K562 (cell line): ENCODE data around the gene TSC22D1. TPM values are rescaled to one million over a fixed set of nuclear protein-coding genes. Genes with fewer than 3 reads are reported as not detected.

ENCODE experiments used
- ATAC-seq: fragments of 200-7000 bp; cut with Tn5 transposase; 3 replicates; pipeline ENCODE4 v1.9.1; 2020; ENCODE audit warnings: moderate library complexity
- BruUV-seq: library from RNA; stranded (reverse); fragments of 400-500 nt; replicated peaks from 2 replicates; lab custom pipeline; 2021; lab: Mats Ljungman, UMichigan
- CTCF ChIA-PET: fragments of 300-600 bp; formaldehyde crosslinking; extraction: SDS; loops from one replicate; lab custom pipeline; 2021; ENCODE audit warnings: low intra/inter-chr PET ratio; lab: Yijun Ruan, JAX
- POLR2A ChIA-PET: fragments of 300-600, 350-650 bp; sonication (Branson Sonifier 250); formaldehyde crosslinking; extraction: SDS; loops from one replicate; lab custom pipeline; 2021; ENCODE audit warnings: antibody characterized with exemption, inconsistent platforms; lab: Yijun Ruan, JAX
- DNase-seq, 4 experiments: peaks; one replicate each; pipeline versions ENCODE4 v3.0.0 to v3.0.0-alpha.2; 2011 to 2018; ENCODE audit warnings: low spot score in 3 of 4, mixed read lengths in 3 of 4; ENCODE audit errors: extremely low read depth in 1 of 4
- FAIRE-seq: peaks from 2 replicates; lab custom pipeline; 2011; peaks lifted over from hg19 to GRCh38; lab: Jason Lieb, UNC
- H2AFZ ChIP-seq: 2 replicates; pipeline ENCODE4 v1.6.0; 2011; ENCODE audit warnings: low read depth, low read length, control low read depth, inconsistent platforms
- H3K27ac ChIP-seq: fragments of 200-600 bp; 3 replicates; pipeline ENCODE4 v1.8.0; 2011; ENCODE audit warnings: low read depth, mild to moderate bottlenecking, control low read depth, inconsistent platforms, low read length, moderate library complexity, mixed read lengths; ENCODE audit errors: extremely low read depth
- H3K27me3 ChIP-seq, 2 experiments: fragments of 300-600 bp in 1 of 2; 2 replicates in 1 of 2; 3 replicates in 1 of 2; pipeline versions ENCODE4 v1.6.0 to v1.8.0; 2011; ENCODE audit warnings: inconsistent platforms in 2 of 2, low read length in 2 of 2, mild to moderate bottlenecking in 1 of 2, mixed read lengths in 1 of 2, moderate library complexity in 1 of 2; ENCODE audit not compliant: control insufficient read depth in 2 of 2, insufficient read depth in 2 of 2
- H3K36me3 ChIP-seq: fragments of 300-600 bp; 3 replicates; pipeline ENCODE4 v1.8.0; 2011; ENCODE audit warnings: mild to moderate bottlenecking, low read length, inconsistent platforms; ENCODE audit not compliant: control insufficient read depth, insufficient read depth
- H3K4me1 ChIP-seq, 2 experiments: fragments of 200-600 bp in 1 of 2; replicated peaks in 1 of 2; 2 replicates in 1 of 2; 3 replicates in 1 of 2; pipeline versions ENCODE4 v1.5.1 to v1.8.0; 2011; ENCODE audit warnings: inconsistent platforms in 2 of 2, low read length in 2 of 2, mild to moderate bottlenecking in 1 of 2, mixed read lengths in 1 of 2, moderate library complexity in 1 of 2; ENCODE audit not compliant: control insufficient read depth in 2 of 2, insufficient read depth in 2 of 2
- H3K4me2 ChIP-seq: 2 replicates; pipeline ENCODE4 v1.6.1; 2011; ENCODE audit warnings: low read length, control low read depth, inconsistent platforms, mixed read lengths; ENCODE audit not compliant: insufficient read depth
- H3K4me3 ChIP-seq: fragments of 200-600 bp; sonication (generic), shearing (Covaris generic); 2 replicates; pipeline ENCODE4 v1.5.1; 2016; ENCODE audit warnings: control low read depth, inconsistent platforms
- H3K79me2 ChIP-seq: fragments of 200-600 bp; 3 replicates; pipeline ENCODE4 v1.8.0; 2011; ENCODE audit warnings: low read length, inconsistent platforms; ENCODE audit not compliant: control insufficient read depth, insufficient read depth
- H3K9ac ChIP-seq, 2 experiments: 2 replicates each; pipeline versions ENCODE4 v1.6.0 to v1.6.1; 2011; ENCODE audit warnings: low read depth in 2 of 2, low read length in 2 of 2, control low read depth in 1 of 2, inconsistent platforms in 1 of 2, mild to moderate bottlenecking in 1 of 2, mixed read lengths in 1 of 2; ENCODE audit not compliant: insufficient read depth in 1 of 2
- H3K9me1 ChIP-seq: one replicate; pipeline ENCODE4 v1.6.0; 2011; ENCODE audit warnings: inconsistent platforms, mild to moderate bottlenecking, low read length, moderate library complexity; ENCODE audit not compliant: control insufficient read depth, insufficient read depth
- H3K9me3 ChIP-seq: replicated peaks from 2 replicates; pipeline ENCODE4 v1.5.1; 2011; ENCODE audit warnings: low read depth, low read length, inconsistent platforms; ENCODE audit not compliant: control insufficient read depth, insufficient read depth
- H4K20me1 ChIP-seq: replicated peaks from 2 replicates; pipeline ENCODE4 v1.6.1; 2011; ENCODE audit warnings: low read length, inconsistent platforms, mixed read lengths; ENCODE audit not compliant: control insufficient read depth, insufficient read depth
- ARNT ChIP-seq, 2 experiments: fragments of 450-650 bp; IDR thresholded peaks; 2 replicates each; pipeline ENCODE4 v1.6.1; 2016; ENCODE audit warnings: mild to moderate bottlenecking in 1 of 2
- CXXC5 ChIP-seq: fragments of 250-450 bp; sonication (Bioruptor Pico); IDR thresholded peaks from 2 replicates; pipeline ENCODE4 v1.8.0; 2022; ENCODE audit warnings: inconsistent platforms, mild to moderate bottlenecking, moderate library complexity
- ELF4 ChIP-seq: fragments of 450-650 bp; formaldehyde crosslinking; IDR thresholded peaks from 2 replicates; pipeline ENCODE4 v1.4.0; 2022; ENCODE audit warnings: missing genetic modification characterization
- HDAC1 ChIP-seq, 2 experiments: fragments of 450-650 bp; IDR thresholded peaks; 2 replicates each; pipeline ENCODE4 v1.6.1; 2016 to 2017; ENCODE audit warnings: inconsistent platforms in 1 of 2, mild to moderate bottlenecking in 1 of 2, moderate library complexity in 1 of 2
- MAFF ChIP-seq: IDR thresholded peaks from 2 replicates; pipeline ENCODE4 v1.6.1; 2012; ENCODE audit warnings: low read length, improper control_type of control experiment
- MAZ ChIP-seq, 2 experiments: fragments of 450-650 bp in 1 of 2; sonication (generic) in 1 of 2; formaldehyde crosslinking; IDR thresholded peaks in 1 of 2; conservative IDR thresholded peaks in 1 of 2; 2 replicates each; pipeline versions ENCODE4 v1.4.0 to v1.5.0; 2020; ENCODE audit warnings: mild to moderate bottlenecking in 1 of 2, missing genetic modification reagents in 1 of 2
- MCM2 ChIP-seq: fragments of 450-650 bp; IDR thresholded peaks from 2 replicates; pipeline ENCODE4 v1.6.1; 2017; ENCODE audit warnings: low read depth, mild to moderate bottlenecking
- MYC ChIP-seq, 2 experiments: fragments of 250-450 bp in 1 of 2; sonication (Bioruptor Pico) in 1 of 2; IDR thresholded peaks; 2 replicates each; pipeline versions ENCODE4 v1.5.1 to v1.6.1; 2012 to 2021; ENCODE audit warnings: low read depth in 2 of 2, borderline replicate concordance in 1 of 2, improper control_type of control experiment in 1 of 2, low read length in 1 of 2, mild to moderate bottlenecking in 1 of 2, moderate library complexity in 1 of 2
- MYNN ChIP-seq, 2 experiments: sonication (generic); formaldehyde crosslinking in 1 of 2; IDR thresholded peaks; 2 replicates each; pipeline versions ENCODE4 v1.5.0 to v1.6.1; 2016 to 2020; ENCODE audit warnings: antibody characterized with exemption in 1 of 2, missing genetic modification reagents in 1 of 2
- NCOR1 ChIP-seq: fragments of 450-650 bp; IDR thresholded peaks from 2 replicates; pipeline ENCODE4 v1.6.1; 2016; ENCODE audit warnings: mild to moderate bottlenecking, moderate library complexity
- NFIC ChIP-seq: fragments of 450-650 bp; IDR thresholded peaks from 2 replicates; pipeline ENCODE4 v1.6.1; 2017; ENCODE audit warnings: mild to moderate bottlenecking, inconsistent platforms
- SMARCC2 ChIP-seq: fragments of 450-650 bp; IDR thresholded peaks from 2 replicates; pipeline ENCODE4 v1.6.1; 2017; ENCODE audit warnings: antibody characterized with exemption, moderate library complexity, mild to moderate bottlenecking, low read depth
- SOX6 ChIP-seq: fragments of 450-650 bp; IDR thresholded peaks from 2 replicates; pipeline ENCODE4 v1.6.1; 2014; ENCODE audit warnings: mild to moderate bottlenecking
- STAT5A ChIP-seq: IDR thresholded peaks from 2 replicates; pipeline ENCODE4 v1.6.1; 2012; ENCODE audit warnings: low read length, inconsistent platforms, borderline replicate concordance
- TAF7 ChIP-seq: fragments of 450-650 bp; IDR thresholded peaks from 2 replicates; pipeline ENCODE4 v1.6.1; 2016; ENCODE audit warnings: missing genetic modification characterization, missing compliant biosample characterization
- TRIM24 ChIP-seq, 2 experiments: fragments of 450-650 bp; IDR thresholded peaks; 2 replicates each; pipeline ENCODE4 v1.6.1; 2016
- YY1 ChIP-seq, 3 experiments: IDR thresholded peaks; 2 replicates each; pipeline ENCODE4 v1.6.1; 2011; ENCODE audit warnings: low read length in 2 of 3, mild to moderate bottlenecking in 2 of 3, moderate library complexity in 2 of 3, borderline replicate concordance in 1 of 3, control low read depth in 1 of 3, low read depth in 1 of 3; ENCODE audit not compliant: insufficient read depth in 3 of 3, insufficient replicate concordance in 2 of 3, control insufficient read depth in 1 of 3, insufficient read length in 1 of 3; ENCODE audit errors: extremely low read depth in 1 of 3
- ZNF124 ChIP-seq: sonication (generic); formaldehyde crosslinking; IDR thresholded peaks from 2 replicates; pipeline ENCODE4 v1.8.1; 2022; ENCODE audit warnings: missing genetic modification reagents
- ZNF175 ChIP-seq: fragments of 200-800 bp; sonication (Bioruptor generic); IDR thresholded peaks from 2 replicates; pipeline ENCODE4 v1.6.1; 2016; ENCODE audit warnings: low read depth, mild to moderate bottlenecking, missing genetic modification characterization, missing compliant biosample characterization
- WGBS: fragments of 100-300 bp; shearing (Covaris generic); methylation state at CpG from one replicate; pipeline ENCODE4 v1.1.6; 2016; ENCODE audit warnings: low coverage, mixed read lengths; ENCODE audit not compliant: insufficient coverage; ENCODE audit errors: missing lambda C conversion rate; 5-methylcytosine and 5-hydroxymethylcytosine counted together
- in situ Hi-C: fragments of 300-500 bp; cut with MboI; formaldehyde crosslinking; loops from 4 replicates; pipeline ENCODE4 v1.15.0; 2018; ENCODE audit warnings: inconsistent platforms, mixed read lengths
- intact Hi-C: fragments of 100-400 bp; cut with micrococcal nuclease; formaldehyde crosslinking; loops from 2 replicates; pipeline ENCODE4 v1.14.2; 2022
- polyA plus RNA-seq, 8 experiments: library from polyadenylated mRNA; depleted of rRNA in 4 of 8; stranded (reverse) in 5 of 8; unstranded in 3 of 8; fragments of >200 nt; fragmentation: Nextera tagmentation in 2 of 8; fragmentation: Illumina TruSeq in 1 of 8; extraction: Ambion mirVana in 2 of 8; extraction: Trizol in 1 of 8; gene quantifications; 2 replicates each; pipeline versions ENCODE4 v1.2.1 to v1.2.3, GENCODE V29; 2011 to 2014; ENCODE audit warnings: inconsistent platforms in 1 of 8, missing spikeins in 1 of 8
- total RNA-seq, 7 experiments: library from RNA; depleted of rRNA in 6 of 7; stranded (reverse); fragments of >200 nt in 6 of 7; fragmentation: Illumina TruSeq in 2 of 7; extraction: Trizol in 2 of 7; gene quantifications; 2 replicates each; pipeline versions ENCODE4 v1.2.1 to v1.2.3, GENCODE V29; 2011 to 2021; ENCODE audit warnings: low replicate concordance in 1 of 7
- TF ChIP-seq, protein P1 (sequence below): fragments of 250-450 bp; sonication (Bioruptor Pico); IDR thresholded peaks from 2 replicates; pipeline ENCODE4 v1.8.0; 2022; ENCODE audit warnings: inconsistent platforms, mild to moderate bottlenecking, moderate library complexity, borderline replicate concordance

TSC22D1 gene
- total and polyA plus RNA-seq, 9 of the 15 experiments (the other 6 are each of a cell fraction or from before 2014, with no cell fraction given): 2.6 to 19.8 (median 8.4) TPM

DNA sequence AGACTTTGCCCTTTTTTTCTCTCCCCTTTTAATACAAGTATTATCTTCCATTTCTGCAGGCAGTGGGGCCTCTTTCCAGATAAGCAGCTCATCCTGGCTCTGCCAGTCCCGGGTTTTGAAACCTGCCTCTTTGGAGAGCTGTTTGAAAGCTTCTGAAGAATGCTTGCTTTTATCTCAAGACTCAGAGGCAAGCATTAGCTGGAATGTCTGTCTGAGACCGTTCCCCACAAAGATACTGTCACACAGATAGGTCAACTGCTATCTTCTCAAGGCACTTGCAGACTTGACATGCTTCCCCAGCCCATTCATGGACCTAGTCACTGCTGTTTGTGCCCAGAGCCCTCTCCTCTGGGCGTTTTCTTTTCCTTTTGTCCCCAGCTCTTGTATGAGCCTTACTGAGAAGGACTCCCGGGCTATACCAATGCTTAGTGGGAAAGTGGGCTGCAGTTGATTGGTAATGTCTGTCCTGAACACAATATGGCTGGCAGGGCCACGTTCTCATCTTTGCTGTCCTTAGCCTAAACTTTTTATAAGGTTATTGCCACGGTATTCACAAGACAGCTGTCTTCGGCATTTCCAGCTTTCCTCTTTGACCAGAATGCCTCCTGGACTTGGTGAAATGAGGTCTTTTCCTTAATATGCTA lies 189.1 kb downstream of the TSC22D1 start:
- Histone ChIP-seq H3K4me1 (peaks cover 28 to 49% of the 10 kb centered on the region in 2 experiments; a peak in 4 of 5 replicates), H3K9ac (peak overlapping the region in 1 of 2 experiments; percentile 35; a peak in 2 of 4 replicates), H3K4me3 (no peak overlapping the region), H3K36me3 (no peaks in the 10 kb centered on the region), H3K27ac (peak overlapping the region; percentile 72), H3K79me2 (no peaks in the 10 kb centered on the region), H3K9me3 (no peaks in the 10 kb centered on the region), H3K9me1 (no peaks in the 10 kb centered on the region), H4K20me1 (no peaks in the 10 kb centered on the region), H3K27me3 (no peaks in the 10 kb centered on the region), H2AFZ (peak overlapping the region; percentile 69), H3K4me2 (peak overlapping the region; percentile 60)
- BruUV-seq: no TSS peak
- CTCF ChIA-PET: no interaction called here
- in situ Hi-C loops: no loop called here
- intact Hi-C loops: loop anchor here (1.0 to 5.0 kb wide), 2 partner anchors 50 to 145 kb away; no protein-coding TSS in a partner anchor
- ATAC-seq: peak; percentile 86
- FAIRE-seq: peak; percentile 99
- DNase-seq: peak; percentile 30 to 89 (median 48)
- 0% methylated on average over 6 of the region's 7 CpGs for WGBS
- POLR2A ChIA-PET: interaction anchor here (0.6 to 1.0 kb wide), 4 partner anchors 12 to 48 kb away, joined by 3 read pairs; no protein-coding TSS in a partner anchor
- TF ChIP-seq HDAC1 (IDR thresholded peaks at IDR 0.05) (peak in 1 of 2 experiments; percentile 59; a peak in 1 of 4 replicates), CXXC5 (CRISPR knock-in tag) (peak; percentile 47; the same call in 1 of the 2 replicates), MCM2 (no peak), ELF4 (no peak; the same call in 1 of the 2 replicates), MAZ (CRISPR knock-in tag; conservative IDR thresholded peaks at IDR 0.05 in 1 of 2, IDR thresholded peaks at IDR 0.05 in 1 of 2) (0 out of 4 replicates have a peak, but pooled peaks of 1 of the 2 experiments have one; percentile 20), SMARCC2 (peak; percentile 57; the same call in 1 of the 2 replicates), ZNF124 (no peak), NFIC (peak; percentile 87), MYC (IDR thresholded peaks at IDR 0.05; ENCODE audit: low read depth, low read length) (peak; percentile 41; the same call in 1 of the 2 replicates), MYC (CRISPR knock-in tag; IDR thresholded peaks at IDR 0.05; ENCODE audit: borderline replicate concordance, low read depth) (no peak), ARNT (IDR thresholded peaks at IDR 0.05) (no peak; a peak in 1 of 4 replicates), TRIM24 (IDR thresholded peaks at IDR 0.05) (peak; percentile 73 to 82), MAFF (no peak), NCOR1 (peak; percentile 95), ZNF175 (CRISPR knock-in tag) (0 out of 2 replicates have a peak, but pooled peaks have one; percentile 30), TAF7 (tag) (no peak), STAT5A (peak; percentile 84), SOX6 (peak; percentile 79), MYNN (IDR thresholded peaks at IDR 0.05) (peak; percentile 66; the same call in 1 of the 2 replicates), MYNN (CRISPR knock-in tag; IDR thresholded peaks at IDR 0.05) (no peak), YY1 (IDR thresholded peaks at IDR 0.05; ENCODE audit: borderline replicate concordance in 1 of 3, control insufficient read depth in 1 of 3, extremely low read depth in 1 of 3, insufficient read depth in 3 of 3, insufficient read length in 1 of 3, insufficient replicate concordance in 2 of 3, low read depth in 1 of 3, low read length in 2 of 3) (peak in 1 of 3 experiments; percentile 74)
- TF ChIP-seq, protein P1, sequence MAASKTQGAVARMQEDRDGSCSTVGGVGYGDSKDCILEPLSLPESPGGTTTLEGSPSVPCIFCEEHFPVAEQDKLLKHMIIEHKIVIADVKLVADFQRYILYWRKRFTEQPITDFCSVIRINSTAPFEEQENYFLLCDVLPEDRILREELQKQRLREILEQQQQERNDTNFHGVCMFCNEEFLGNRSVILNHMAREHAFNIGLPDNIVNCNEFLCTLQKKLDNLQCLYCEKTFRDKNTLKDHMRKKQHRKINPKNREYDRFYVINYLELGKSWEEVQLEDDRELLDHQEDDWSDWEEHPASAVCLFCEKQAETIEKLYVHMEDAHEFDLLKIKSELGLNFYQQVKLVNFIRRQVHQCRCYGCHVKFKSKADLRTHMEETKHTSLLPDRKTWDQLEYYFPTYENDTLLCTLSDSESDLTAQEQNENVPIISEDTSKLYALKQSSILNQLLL (CRISPR knock-in tag): no peak
